ENCODE results near the gene CDC45.
"Not testable (repeated sequence)": the region's sequence is repeated elsewhere in the genome, so short reads cannot be mapped to it uniquely, and the experiment has no call there.

CDC45 gene

GRCh38 chr22:19479355-19480172 is at the start of gene CDC45:
CDC45 (plus strand) TSS chr22:19479920; CDS start chr22:19479969, 49 bp downstream.
- peak; percentile 96 for DNase-seq

- peak; percentile 45 for DNase-seq
Measured at GRCh38 chr22:19429950-19430889, 49.5 kb upstream of the CDC45 start.

GRCh38 chr22:19430890-19431541 is 48.7 kb upstream of the CDC45 start:
- no peak for DNase-seq

- DNase-seq = peak; percentile 79
Measured at GRCh38 chr22:19431649-19432132, 48.0 kb upstream of the CDC45 start, which contains the start of gene HIRA. HIRA (minus strand) TSS chr22:19431733; CDS start chr22:19431476, 257 bp downstream.

GRCh38 chr22:19432133-19432851 is 47.4 kb upstream of the CDC45 start, which contains the start of gene MRPL40:
MRPL40 (plus strand) TSS chr22:19432545; CDS start chr22:19432555, 10 bp downstream.
- peak; percentile 89 for DNase-seq

- no peak for DNase-seq
Measured at GRCh38 chr22:19434401-19434800, 45.3 kb upstream of the CDC45 start.

GRCh38 chr22:19434829-19435580 is 44.7 kb upstream of the CDC45 start:
- no peak for DNase-seq

- not testable (repeated sequence) for DNase-seq
Measured at GRCh38 chr22:19436444-19437161, 43.1 kb upstream of the CDC45 start.

- DNase-seq = no peak
Measured at GRCh38 chr22:19438298-19438697, 41.4 kb upstream of the CDC45 start.

- DNase-seq = no peak
Measured at GRCh38 chr22:19440411-19441195, 39.1 kb upstream of the CDC45 start.

- no peak for DNase-seq
Measured at GRCh38 chr22:19442166-19442565, 37.6 kb upstream of the CDC45 start.

- DNase-seq = no peak
Measured at GRCh38 chr22:19443544-19444211, 36.0 kb upstream of the CDC45 start.

GRCh38 chr22:19445279-19445982 is 34.3 kb upstream of the CDC45 start:
- DNase-seq = not testable (repeated sequence)

GRCh38 chr22:19446603-19447329 is 33.0 kb upstream of the CDC45 start:
- no peak for DNase-seq

GRCh38 chr22:19447330-19448075 is 32.2 kb upstream of the CDC45 start, which contains the start of gene C22orf39:
C22orf39 (minus strand) TSS chr22:19447711; CDS start chr22:19447688, 23 bp downstream.
- DNase-seq = peak; percentile 91

- peak; percentile 48 for DNase-seq
Measured at GRCh38 chr22:19448076-19448607, 31.6 kb upstream of the CDC45 start.
